Activated CD8-positive, alpha-beta memory T cell treated with anti-CD3 and anti-CD28 coated beads for 1 hour (primary cell): ENCODE results near the gene STK32B.
"Not testable (repeated sequence)": the region's sequence is repeated elsewhere in the genome, so short reads cannot be mapped to it uniquely, and the experiment has no call there.

Source experiments
- DNase-seq, 2 donors: peaks; one replicate each; pipeline ENCODE4 v3.0.0-alpha.2; 2020; ENCODE audit warnings: low read depth in 1 of 2; ENCODE audit errors: extremely low read depth in 1 of 2

STK32B gene

DNA sequence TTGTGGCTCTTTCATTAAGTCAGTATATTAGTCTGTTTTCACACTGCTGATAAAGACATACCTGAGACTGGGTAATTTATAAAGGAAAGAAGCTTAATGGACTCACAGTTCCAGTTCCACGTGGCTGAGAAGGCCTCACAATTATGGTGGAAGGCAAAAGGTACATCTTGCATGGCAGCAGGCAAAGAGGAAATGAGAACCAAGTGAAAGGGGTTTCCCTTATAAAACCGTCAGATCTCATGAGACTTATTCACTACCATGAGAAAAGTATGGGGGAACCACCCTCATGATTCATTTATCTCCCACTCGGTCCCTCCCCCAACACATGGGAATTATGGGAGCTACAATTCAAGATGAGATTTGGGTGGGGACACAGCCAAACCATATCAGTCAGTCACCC is 15.7 kb downstream of the STK32B start:
- DNase-seq, result not testable (repeated sequence)

- DNase-seq, result no peak
These were observed 16.6 kb downstream of the STK32B start for GRCh38 chr4:5067908-5068307.

- DNase-seq, result no peak
These were observed 18.6 kb downstream of the STK32B start for GRCh38 chr4:5069901-5070300.

- no peak for DNase-seq
These were observed 21.7 kb downstream of the STK32B start for GRCh38 chr4:5072948-5073347.

DNA sequence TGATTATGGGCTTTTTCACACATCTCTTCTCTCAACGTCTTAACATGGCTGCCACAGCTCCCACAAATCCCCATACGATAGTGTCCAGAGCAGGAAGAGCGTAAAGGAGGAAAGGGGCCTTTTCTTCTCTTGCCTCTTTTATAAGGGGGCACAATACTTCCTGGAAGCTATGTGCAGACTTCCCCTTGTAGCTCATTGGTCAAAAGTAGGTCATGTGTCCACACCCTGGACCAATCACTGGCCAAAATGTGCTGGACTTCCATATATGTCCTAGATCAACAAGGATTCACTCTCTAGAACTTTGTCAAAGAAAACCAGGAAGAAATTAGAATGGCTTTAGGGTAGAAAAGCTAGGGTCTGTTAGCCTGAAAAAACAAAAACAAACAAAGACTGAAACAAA is 26.7 kb downstream of the STK32B start:
- no peak for DNase-seq

- no peak for DNase-seq
These were observed 28.3 kb downstream of the STK32B start for GRCh38 chr4:5079581-5079980.

- no peak for DNase-seq
These were observed 30.2 kb downstream of the STK32B start for GRCh38 chr4:5081441-5081999.

- no peak for DNase-seq
These were observed 31.1 kb downstream of the STK32B start for GRCh38 chr4:5082376-5082775.

DNA sequence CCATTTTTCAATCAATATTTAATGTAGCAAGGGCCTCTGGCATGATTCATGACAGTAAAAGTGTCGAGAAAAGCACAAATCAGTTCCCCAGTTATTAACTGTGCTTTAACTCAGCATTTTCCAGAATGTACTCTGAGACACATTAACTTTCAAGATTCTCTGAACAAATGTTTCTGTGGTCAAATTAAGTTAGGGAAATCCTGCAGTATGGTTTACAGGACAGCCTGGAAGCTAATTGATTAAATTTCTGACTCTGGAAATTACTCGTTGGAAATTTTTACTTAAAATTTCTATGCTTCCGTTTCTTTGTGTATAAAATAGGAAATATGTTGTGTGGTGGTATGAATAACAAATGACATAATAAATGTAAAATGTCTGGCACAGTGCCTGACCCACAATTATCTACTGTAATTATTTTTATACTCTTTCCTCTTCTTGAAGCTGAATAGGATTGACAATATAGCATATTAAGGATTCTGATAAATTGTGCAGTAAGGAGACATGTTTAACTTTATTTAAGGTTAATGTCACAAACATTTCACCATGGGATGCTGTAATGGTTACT is 33.7 kb downstream of the STK32B start:
- DNase-seq, result no peak

GRCh38 chr4:5086535-5086934 is 35.3 kb downstream of the STK32B start:
- DNase-seq, result no peak

- DNase-seq, result no peak
These were observed 45.0 kb downstream of the STK32B start for GRCh38 chr4:5096261-5096660.

- no peak for DNase-seq
These were observed 46.9 kb downstream of the STK32B start for GRCh38 chr4:5098176-5098575.

- no peak for DNase-seq
These were observed 49.1 kb downstream of the STK32B start for GRCh38 chr4:5100336-5100735.

GRCh38 chr4:5100986-5101385 is 49.7 kb downstream of the STK32B start:
- no peak for DNase-seq

DNA sequence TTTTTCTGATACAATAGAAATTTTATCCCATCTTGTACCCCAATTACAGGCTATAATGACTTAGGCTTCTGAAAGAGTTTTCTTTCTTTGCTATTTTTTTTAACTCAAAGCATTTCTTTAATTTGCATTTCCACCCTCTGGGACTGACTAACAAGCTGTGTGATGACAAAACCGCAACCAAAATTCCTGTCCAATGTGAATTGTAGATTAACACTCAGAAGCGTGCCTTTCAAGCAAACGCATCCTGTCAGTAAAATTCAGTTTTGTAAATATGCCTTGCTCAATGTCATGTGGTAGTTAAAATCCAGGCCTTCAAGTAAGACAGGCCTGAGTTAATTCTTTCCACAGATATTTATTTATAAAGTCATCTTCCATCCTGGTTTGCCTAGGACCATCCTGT is 50.3 kb downstream of the STK32B start:
- no peak for DNase-seq

DNA sequence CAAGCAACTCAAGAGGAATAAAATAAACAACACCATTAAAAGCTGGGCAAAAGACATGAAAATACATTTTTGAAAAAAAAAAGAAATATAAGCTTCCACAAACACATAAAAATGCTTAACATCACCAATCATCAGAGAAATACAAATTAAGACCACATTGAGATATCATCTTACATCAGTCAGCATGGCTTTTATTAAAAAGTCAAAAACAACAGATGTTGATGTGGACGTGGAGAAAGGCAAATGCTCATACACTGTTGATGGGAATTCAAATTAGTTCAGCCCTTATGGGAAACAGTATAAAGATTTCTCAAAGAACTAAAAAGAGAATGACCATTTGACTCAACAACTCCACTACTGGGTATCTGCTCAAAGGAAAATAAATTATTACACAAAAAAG is 59.6 kb downstream of the STK32B start:
- DNase-seq, result no peak

DNA sequence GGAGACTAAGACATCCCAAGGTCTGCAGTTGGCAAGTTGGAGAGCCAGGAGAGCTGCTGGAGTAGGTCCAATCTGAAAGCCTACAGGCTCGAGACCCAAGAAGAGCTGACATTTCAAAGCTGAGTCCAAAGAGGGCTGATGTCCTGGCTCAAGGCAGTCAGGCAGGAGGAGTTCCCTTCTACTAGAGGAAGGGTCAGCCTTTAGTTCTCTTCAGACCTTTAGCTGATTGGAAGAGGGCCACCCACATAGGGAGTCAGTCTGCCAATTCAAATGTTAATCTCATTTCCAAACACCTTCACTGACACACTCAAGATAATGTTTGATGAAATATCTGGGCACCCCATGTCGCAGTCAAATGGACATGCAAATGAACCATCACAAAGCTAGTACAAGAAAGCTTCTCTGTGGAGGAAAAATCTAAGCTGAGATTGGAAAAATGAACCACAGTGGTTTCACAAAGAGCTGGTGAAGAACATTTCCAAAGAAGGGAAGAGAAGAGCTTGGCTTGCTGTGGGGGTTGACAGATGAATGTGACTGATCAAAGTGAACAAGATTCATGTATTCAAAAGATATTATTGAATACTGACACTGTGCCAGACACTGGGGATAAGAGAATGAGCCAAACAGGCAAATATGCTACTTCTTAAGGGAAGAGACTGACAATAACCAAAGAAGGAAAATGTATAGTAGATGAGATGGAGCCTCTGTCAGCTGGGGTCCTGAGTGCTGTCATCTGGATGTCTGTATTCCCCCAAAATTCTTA is 61.2 kb downstream of the STK32B start:
- DNase-seq, result no peak

- no peak for DNase-seq
These were observed 63.7 kb downstream of the STK32B start for GRCh38 chr4:5114950-5115349.

GRCh38 chr4:5118091-5118786 is 67.0 kb downstream of the STK32B start:
- DNase-seq, result no peak

DNA sequence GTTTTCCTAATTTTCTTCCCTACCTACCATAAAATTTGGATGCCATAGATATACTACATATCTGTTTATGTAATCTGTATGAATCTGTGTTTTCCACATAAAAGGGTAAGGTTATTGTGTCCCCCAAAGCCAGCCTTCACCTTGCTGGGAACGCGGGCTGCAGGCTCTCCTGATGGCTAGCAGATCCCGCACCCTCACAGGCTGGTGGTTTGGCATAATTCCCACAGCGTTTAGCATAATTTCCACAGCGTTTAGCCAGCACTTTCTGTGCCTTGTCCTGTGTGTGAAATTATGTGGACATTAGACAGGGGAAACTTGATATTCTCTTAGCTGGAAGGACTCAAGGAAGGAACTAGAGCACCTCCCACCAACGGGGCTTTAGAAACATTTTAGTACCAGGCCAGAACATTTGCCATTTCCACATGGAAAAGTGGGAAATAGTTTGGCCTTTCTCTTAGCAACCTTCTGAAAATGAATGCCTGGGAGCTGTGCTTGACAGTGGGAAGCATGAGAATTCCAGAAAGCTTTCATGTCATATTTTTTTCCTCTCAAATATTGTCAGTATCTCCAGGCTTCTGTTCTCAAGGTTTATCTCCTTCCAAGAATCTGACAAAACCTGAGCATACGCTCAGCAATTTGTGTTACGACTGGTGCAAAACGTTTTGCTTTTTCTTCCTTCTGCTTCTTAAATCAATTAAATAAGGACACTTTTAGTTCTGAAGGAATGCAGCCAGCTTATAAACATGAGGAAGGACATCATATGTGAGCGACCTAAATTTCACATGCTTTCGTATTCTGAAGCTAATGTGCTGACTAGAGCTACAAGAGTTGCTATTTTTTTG is 67.9 kb downstream of the STK32B start:
- no peak for DNase-seq

DNA sequence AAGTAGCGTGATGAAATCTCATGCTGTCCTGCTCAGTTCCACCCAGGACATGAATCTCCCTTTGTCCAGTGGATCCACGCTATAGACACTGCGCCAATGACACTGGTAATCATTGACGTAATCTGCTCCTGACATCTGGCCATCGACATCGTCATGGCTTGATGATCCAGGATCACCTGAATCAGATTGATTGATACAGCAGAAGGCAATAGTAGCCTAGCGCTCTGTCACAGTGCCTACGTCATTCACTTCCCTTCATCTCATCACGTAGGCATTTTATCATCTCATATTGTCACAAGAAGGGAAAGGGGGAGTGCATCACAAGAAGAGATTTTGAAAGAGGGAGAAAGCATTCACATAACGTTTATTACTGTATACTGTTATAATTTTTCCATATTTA is 68.8 kb downstream of the STK32B start:
- no peak for DNase-seq
